CD14-positive monocyte (primary cell): ENCODE measurements around the gene CST3. TPM values are rescaled to one million over a fixed set of nuclear protein-coding genes. Genes with fewer than 3 reads are reported as not detected.
"Not testable (repeated sequence)": the region's sequence is repeated elsewhere in the genome, so short reads cannot be mapped to it uniquely, and the experiment has no call there.

ENCODE experiments used
- DNase-seq, 3 donors: peaks; one replicate each; pipeline ENCODE4 v3.0.0-alpha.2; 2011 to 2022
- H2AFZ ChIP-seq: 2 replicates; pipeline ENCODE4 v1.6.0; 2012; ENCODE audit warnings: mild to moderate bottlenecking, low read depth, low read length, inconsistent platforms; ENCODE audit not compliant: insufficient read depth, poor library complexity, severe bottlenecking
- H3K27ac ChIP-seq, 2 donors: 1 replicate in 1 of 2; 2 replicates in 1 of 2; pipeline ENCODE4 v1.5.1; 2012 to 2013; ENCODE audit warnings: low read length in 2 of 2, control low read depth in 1 of 2, inconsistent platforms in 1 of 2, low read depth in 1 of 2, mild to moderate bottlenecking in 1 of 2
- H3K27me3 ChIP-seq, 2 donors: one replicate each; pipeline versions ENCODE4 v1.6.0 to v1.6.1; 2011 to 2013; ENCODE audit warnings: low read length in 2 of 2; ENCODE audit not compliant: control insufficient read depth in 2 of 2, insufficient read depth in 2 of 2
- H3K36me3 ChIP-seq, 2 donors: replicated peaks in 1 of 2; 1 replicate in 1 of 2; 2 replicates in 1 of 2; pipeline versions ENCODE4 v1.5.1 to v1.6.1; 2012 to 2013; ENCODE audit warnings: low read length in 2 of 2, control low read depth in 1 of 2, inconsistent platforms in 1 of 2, mild to moderate bottlenecking in 1 of 2; ENCODE audit not compliant: insufficient read depth in 2 of 2, control insufficient read depth in 1 of 2
- H3K4me1 ChIP-seq, 2 donors: 1 replicate in 1 of 2; 2 replicates in 1 of 2; pipeline versions ENCODE4 v1.5.1 to v1.6.1; 2012 to 2013; ENCODE audit warnings: low read length in 2 of 2, control low read depth in 1 of 2, inconsistent platforms in 1 of 2, mild to moderate bottlenecking in 1 of 2, moderate library complexity in 1 of 2; ENCODE audit not compliant: insufficient read depth in 2 of 2, control insufficient read depth in 1 of 2
- H3K4me2 ChIP-seq: replicated peaks from 2 replicates; pipeline ENCODE3; 2012; ENCODE audit warnings: low read length, moderate library complexity, mild to moderate bottlenecking; ENCODE audit not compliant: poor library complexity, severe bottlenecking; ENCODE audit errors: extremely low read depth
- H3K4me3 ChIP-seq, 3 experiments: fragments of 200-600 bp in 1 of 3; sonication (generic) in 1 of 3; replicated peaks in 1 of 3; 1 replicate in 2 of 3; 2 replicates in 1 of 3; pipeline ENCODE4 v1.5.1; 2011 to 2013; ENCODE audit warnings: low read length in 3 of 3, mild to moderate bottlenecking in 3 of 3, control low read depth in 2 of 3, low read depth in 2 of 3, inconsistent platforms in 1 of 3, moderate library complexity in 1 of 3
- H3K79me2 ChIP-seq: 2 replicates; pipeline ENCODE4 v1.6.0; 2012; ENCODE audit warnings: mild to moderate bottlenecking, control low read depth, inconsistent platforms, low read length, moderate library complexity; ENCODE audit not compliant: insufficient read depth
- H3K9ac ChIP-seq: 2 replicates; pipeline ENCODE4 v1.6.0; 2017; ENCODE audit warnings: low read length, mild to moderate bottlenecking; ENCODE audit not compliant: insufficient read depth, poor library complexity, severe bottlenecking
- H3K9me3 ChIP-seq, 2 donors: replicated peaks in 1 of 2; 1 replicate in 1 of 2; 2 replicates in 1 of 2; pipeline versions ENCODE4 v1.5.1 to v1.6.1; 2012 to 2013; ENCODE audit warnings: low read length in 2 of 2, control low read depth in 1 of 2; ENCODE audit not compliant: control insufficient read depth in 1 of 2, insufficient read depth in 1 of 2
- H4K20me1 ChIP-seq: 2 replicates; pipeline ENCODE4 v1.6.0; 2012; ENCODE audit warnings: mild to moderate bottlenecking, low read length, control low read depth, moderate library complexity; ENCODE audit not compliant: insufficient read depth
- H3K27ac Mint-ChIP-seq, 7 donors: one replicate each; pipeline ENCODE4 v1.8.0; 2020; ENCODE audit warnings: mild to moderate bottlenecking in 7 of 7, mixed read lengths in 7 of 7, moderate library complexity in 6 of 7, inconsistent platforms in 2 of 7
- H3K27me3 Mint-ChIP-seq, 3 donors: one replicate each; pipeline ENCODE4 v1.8.0; 2021 to 2022; ENCODE audit warnings: low read depth in 3 of 3, mild to moderate bottlenecking in 3 of 3, mixed read lengths in 3 of 3, moderate library complexity in 3 of 3, inconsistent platforms in 1 of 3
- H3K36me3 Mint-ChIP-seq, 2 donors: one replicate each; pipeline ENCODE4 v1.8.0; 2020; ENCODE audit warnings: mixed read lengths in 2 of 2, inconsistent platforms in 1 of 2, mild to moderate bottlenecking in 1 of 2
- H3K4me1 Mint-ChIP-seq: one replicate; pipeline ENCODE4 v1.8.0; 2020; ENCODE audit warnings: mild to moderate bottlenecking, mixed read lengths
- H3K4me3 Mint-ChIP-seq, 2 donors: one replicate each; pipeline ENCODE4 v1.8.0; 2020; ENCODE audit warnings: mild to moderate bottlenecking in 2 of 2, mixed read lengths in 2 of 2, moderate library complexity in 1 of 2
- H3K9me3 Mint-ChIP-seq, 7 donors: one replicate each; pipeline ENCODE4 v1.8.0; 2020 to 2022; ENCODE audit warnings: mixed read lengths in 7 of 7, mild to moderate bottlenecking in 6 of 7, moderate library complexity in 6 of 7, inconsistent platforms in 2 of 7
- WGBS: methylation state at CpG from one replicate; pipeline ENCODE4 v1.1.5; 2013; ENCODE audit warnings: missing lambda C conversion rate; ENCODE audit not compliant: insufficient coverage; 5-methylcytosine and 5-hydroxymethylcytosine counted together
- intact Hi-C, 2 donors: fragments of 100-400 bp; cut with micrococcal nuclease; formaldehyde crosslinking; loops; one replicate each; pipeline versions ENCODE4 v1.15.0 to v1.15.1; 2023
- polyA plus RNA-seq, 3 donors: library from polyadenylated mRNA; depleted of rRNA in 1 of 3; unstranded in 2 of 3; stranded (reverse) in 1 of 3; fragments of 300-500 nt in 2 of 3; fragments of >200 nt in 1 of 3; fragmentation: Illumina TruSeq in 2 of 3; gene quantifications; 1 replicate in 2 of 3; 2 replicates in 1 of 3; pipeline ENCODE4 v1.2.3, GENCODE V29; 2012 to 2021
- TF ChIP-seq, protein P1 (sequence below): fragments of 200-600 bp; IDR thresholded peaks from one replicate; pipeline ENCODE4 v1.8.0; 2022; ENCODE audit warnings: antibody characterized with exemption, mild to moderate bottlenecking

The CST3 gene
- polyA plus RNA-seq, 3 donors, result 1,459 to 3,222 (median 2,657) TPM

DNA sequence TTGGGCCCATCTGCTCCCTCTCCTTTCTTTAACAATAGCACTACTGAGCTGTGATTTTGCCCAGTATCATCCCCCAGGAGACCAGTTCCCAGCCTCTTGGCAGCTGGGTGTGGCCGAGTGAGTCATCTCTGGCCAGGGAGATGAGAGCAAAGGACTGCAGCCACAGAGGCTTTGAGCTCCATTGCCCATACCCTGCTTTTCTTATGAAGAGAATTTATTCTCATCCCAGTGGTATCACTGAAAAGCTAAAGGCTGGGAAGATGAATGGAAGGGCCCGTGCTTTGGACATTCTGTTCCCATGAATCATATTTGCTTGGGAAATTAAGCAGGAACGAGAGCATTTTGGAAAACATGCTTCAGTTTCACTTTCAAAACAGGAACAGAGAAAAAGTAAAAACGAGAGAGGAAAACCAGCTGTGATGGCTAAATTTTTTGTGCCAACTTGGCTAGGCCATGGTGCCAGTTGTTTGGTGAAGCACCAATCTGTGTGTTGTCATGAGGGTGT lies 14.9 kb downstream of the CST3 start:
- no peaks in the 10 kb centered on the region for H3K36me3 ChIP-seq
- intact Hi-C loops, result no loop called here
- peaks cover 23 to 24% of the 10 kb centered on the region in 2 donors for H3K4me1 ChIP-seq
- peak overlapping the region; percentile 67 for H3K4me2 ChIP-seq
- peak overlapping the region; percentile 58 for H3K9ac ChIP-seq
- peak overlapping the region; percentile 27 to 84 (median 75) for H3K4me3 ChIP-seq
- no peaks in the 10 kb centered on the region for H3K27me3 ChIP-seq
- H4K20me1 ChIP-seq, result no peaks in the 10 kb centered on the region
- H3K9me3 ChIP-seq, result no peaks in the 10 kb centered on the region
- TF ChIP-seq, protein P1, sequence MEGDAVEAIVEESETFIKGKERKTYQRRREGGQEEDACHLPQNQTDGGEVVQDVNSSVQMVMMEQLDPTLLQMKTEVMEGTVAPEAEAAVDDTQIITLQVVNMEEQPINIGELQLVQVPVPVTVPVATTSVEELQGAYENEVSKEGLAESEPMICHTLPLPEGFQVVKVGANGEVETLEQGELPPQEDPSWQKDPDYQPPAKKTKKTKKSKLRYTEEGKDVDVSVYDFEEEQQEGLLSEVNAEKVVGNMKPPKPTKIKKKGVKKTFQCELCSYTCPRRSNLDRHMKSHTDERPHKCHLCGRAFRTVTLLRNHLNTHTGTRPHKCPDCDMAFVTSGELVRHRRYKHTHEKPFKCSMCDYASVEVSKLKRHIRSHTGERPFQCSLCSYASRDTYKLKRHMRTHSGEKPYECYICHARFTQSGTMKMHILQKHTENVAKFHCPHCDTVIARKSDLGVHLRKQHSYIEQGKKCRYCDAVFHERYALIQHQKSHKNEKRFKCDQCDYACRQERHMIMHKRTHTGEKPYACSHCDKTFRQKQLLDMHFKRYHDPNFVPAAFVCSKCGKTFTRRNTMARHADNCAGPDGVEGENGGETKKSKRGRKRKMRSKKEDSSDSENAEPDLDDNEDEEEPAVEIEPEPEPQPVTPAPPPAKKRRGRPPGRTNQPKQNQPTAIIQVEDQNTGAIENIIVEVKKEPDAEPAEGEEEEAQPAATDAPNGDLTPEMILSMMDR, result no peak
- no peaks in the 10 kb centered on the region for H3K9me3 Mint-ChIP-seq
- H3K27ac ChIP-seq, result peak overlapping the region; percentile 23 to 93
- peaks cover 1 to 2% of the 10 kb centered on the region in 2 donors for H3K36me3 Mint-ChIP-seq
- no peaks in the 10 kb centered on the region for H3K79me2 ChIP-seq
- peaks cover 37% of the 10 kb centered on the region for H3K4me1 Mint-ChIP-seq
- peak overlapping the region; percentile 65 to 87 for H3K4me3 Mint-ChIP-seq
- WGBS, result 8% methylated on average over 4 of the region's 4 CpGs
- H2AFZ ChIP-seq, result peak overlapping the region; percentile 75
- H3K27ac Mint-ChIP-seq, result peak overlapping the region; percentile 84 to 93 (median 90)
- H3K27me3 Mint-ChIP-seq, result peaks cover 4 to 8% (median 6%) of the 10 kb centered on the region in 3 donors
- DNase-seq, result peak; percentile 57 to 79 (median 67)

DNA sequence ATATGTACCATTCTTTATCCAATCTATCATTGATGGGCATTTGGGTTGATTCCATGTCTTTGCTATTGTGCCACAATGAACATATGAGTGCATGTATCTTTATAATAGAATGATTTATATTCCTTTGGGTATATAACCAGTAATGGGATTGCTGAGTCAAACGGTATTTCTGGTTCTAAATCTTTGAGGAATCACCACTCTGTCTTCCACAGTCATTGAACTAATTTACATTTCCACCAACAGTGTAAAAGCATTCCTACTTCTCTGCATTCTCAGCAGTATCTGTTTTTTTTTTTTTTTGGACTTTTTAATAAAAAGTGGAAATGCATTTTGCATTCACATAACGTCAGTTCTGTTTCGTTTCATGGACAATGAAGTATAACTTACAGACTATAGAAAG lies 15.4 kb downstream of the CST3 start:
- H3K36me3 Mint-ChIP-seq, DNase-seq, H3K36me3 ChIP-seq, H3K4me3 Mint-ChIP-seq, H4K20me1 ChIP-seq, intact Hi-C loops, H3K9me3 ChIP-seq, H3K9ac ChIP-seq, H3K79me2 ChIP-seq, H3K27me3 Mint-ChIP-seq, H3K9me3 Mint-ChIP-seq, H2AFZ ChIP-seq, H3K27me3 ChIP-seq: not testable (repeated sequence)
- Mint-ChIP-seq H3K27ac (peak overlapping the region in 6 of 7 donors; percentile 84 to 93 (median 89)), H3K4me1 (peaks cover 38% of the 10 kb centered on the region)
- Histone ChIP-seq H3K27ac (peak overlapping the region; percentile 23 to 93), H3K4me2 (peak overlapping the region; percentile 67), H3K4me3 (peak overlapping the region in 1 of 3 experiments; percentile 75), H3K4me1 (peaks cover 23 to 24% of the 10 kb centered on the region in 2 donors)
- WGBS, result no CpG with 5 or more reads among the region's 3 CpGs

DNA sequence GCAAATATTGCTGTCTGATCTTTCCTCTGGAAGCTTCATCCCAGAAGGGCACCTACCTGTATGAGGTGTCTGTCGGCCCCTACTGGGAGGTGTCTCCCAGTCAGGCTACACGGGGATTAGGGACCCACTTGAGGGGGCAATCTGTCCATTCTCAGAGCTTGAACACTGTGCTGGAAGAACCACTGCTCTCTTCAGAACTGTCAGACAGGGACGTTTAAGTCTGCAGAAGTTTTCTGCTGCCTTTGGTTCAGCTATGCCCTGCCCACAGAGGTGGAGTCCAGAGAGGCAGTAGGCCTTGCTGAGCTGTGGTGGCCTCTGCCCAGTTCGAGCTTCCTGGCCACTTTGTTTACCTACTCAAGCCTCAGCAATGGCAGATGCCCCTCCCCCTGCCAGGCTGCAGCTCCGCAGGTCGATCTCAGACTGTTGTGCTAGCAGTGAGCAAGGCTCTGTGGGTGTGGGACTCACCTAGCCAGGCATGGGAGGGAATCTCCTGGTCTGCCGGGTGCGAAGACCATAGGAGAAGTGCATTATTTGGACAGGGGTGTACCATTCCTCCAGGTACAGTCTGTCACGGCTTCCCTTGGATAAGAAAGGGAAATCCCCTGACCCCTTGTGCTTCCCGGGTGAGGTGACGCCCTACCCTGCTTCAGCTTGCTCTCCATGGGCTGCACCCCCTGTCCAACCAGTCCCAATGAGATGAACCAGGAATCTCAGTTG lies 16.9 kb downstream of the CST3 start:
- H3K9me3 Mint-ChIP-seq, H3K36me3 Mint-ChIP-seq, H3K36me3 ChIP-seq, H3K9ac ChIP-seq, H3K4me2 ChIP-seq, H3K4me3 Mint-ChIP-seq, H3K27me3 ChIP-seq, DNase-seq, intact Hi-C loops, H3K9me3 ChIP-seq, H3K79me2 ChIP-seq, H2AFZ ChIP-seq, H3K27ac ChIP-seq, H3K4me3 ChIP-seq, H4K20me1 ChIP-seq, H3K27ac Mint-ChIP-seq: not testable (repeated sequence)
- peaks cover 34% of the 10 kb centered on the region for H3K4me1 Mint-ChIP-seq
- H3K4me1 ChIP-seq, result peaks cover 14 to 16% of the 10 kb centered on the region in 2 donors
- peaks cover 1 to 13% (median 8%) of the 10 kb centered on the region in 3 donors for H3K27me3 Mint-ChIP-seq
- WGBS, result 100% methylated on average over 10 of the region's 11 CpGs
